Hepatocyte (in vitro differentiated cells): Measurements from ENCODE around the gene EVA1A.

Experiments used
- CTCF ChIP-seq: fragments of 200-600 bp; sonication (generic); IDR thresholded peaks from 2 replicates; pipeline ENCODE4 v1.5.1; 2016; ENCODE audit warnings: antibody characterized with exemption, mild to moderate bottlenecking; ENCODE audit not compliant: poor library complexity
- EZH2 ChIP-seq: fragments of 200-600 bp; sonication (generic); IDR thresholded peaks from 2 replicates; pipeline ENCODE4 v1.6.1; 2016; ENCODE audit warnings: antibody characterized with exemption, mild to moderate bottlenecking, borderline replicate concordance
- EZH2phosphoT487 ChIP-seq: fragments of 200-600 bp; sonication (generic); IDR thresholded peaks from one replicate; pipeline ENCODE4 v1.6.1; 2018; ENCODE audit warnings: antibody characterized with exemption, mild to moderate bottlenecking, low read depth, moderate library complexity; ENCODE audit not compliant: unreplicated experiment, severe bottlenecking

- TF ChIP-seq CTCF (no peak), EZH2 (no peak), EZH2phosphoT487 (no peak)
These were observed 13.2 kb downstream of the EVA1A start for GRCh38 chr2:75547345-75548035.
